Stimulated activated CD8-positive, alpha-beta memory T cell treated with anti-CD3 and anti-CD28 coated beads, Interleukin-12 subunit alpha, Interleukin-12 subunit beta, amount 100 ng/mL, for 24 hours (primary cell): ENCODE results near the gene SEMA6B.

Experiments used
- DNase-seq: peaks from one replicate; pipeline ENCODE4 v3.0.0-alpha.2; 2020; ENCODE audit errors: extremely low read depth

The SEMA6B gene

DNA sequence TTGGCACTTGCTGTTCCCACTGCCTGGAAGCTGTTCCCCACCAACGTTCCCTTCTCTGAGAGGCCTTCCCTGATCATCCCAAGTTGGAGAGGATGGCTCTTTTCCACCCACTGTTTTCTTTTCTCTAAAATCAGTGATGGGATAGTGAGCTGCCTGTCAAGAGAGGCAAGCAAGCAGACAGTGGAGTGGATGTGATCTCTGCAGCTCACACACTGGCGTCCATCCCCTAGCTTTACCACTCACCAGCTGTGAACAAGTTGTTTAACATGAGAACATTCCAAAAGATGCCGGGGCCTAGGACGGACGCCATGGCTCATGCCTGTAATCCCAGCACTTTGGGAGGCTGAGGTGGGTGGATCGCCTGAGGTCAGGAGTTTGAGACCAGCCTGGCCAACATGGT is 28.0 kb upstream of the SEMA6B start:
- DNase-seq, result no peak

DNA sequence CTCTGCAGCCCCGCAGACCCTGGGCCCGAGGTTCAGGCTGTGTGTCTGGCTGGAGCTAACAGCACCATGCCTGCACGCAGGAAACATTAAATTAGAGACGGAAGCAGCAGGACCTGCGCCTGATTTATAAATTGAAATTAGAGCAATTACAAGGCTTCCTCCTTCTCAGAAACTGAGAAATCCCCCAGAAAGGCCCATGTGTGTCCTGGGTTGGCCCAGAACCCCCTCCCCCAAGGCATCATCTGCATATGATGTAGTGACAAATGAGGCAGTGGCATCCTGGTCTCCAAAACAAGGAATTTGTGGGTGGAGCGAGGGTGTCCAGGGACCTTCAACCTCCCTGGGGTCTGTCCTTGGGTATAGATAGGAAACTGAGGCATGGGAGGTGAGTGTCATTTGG is 27.2 kb upstream of the SEMA6B start:
- no peak for DNase-seq

DNA sequence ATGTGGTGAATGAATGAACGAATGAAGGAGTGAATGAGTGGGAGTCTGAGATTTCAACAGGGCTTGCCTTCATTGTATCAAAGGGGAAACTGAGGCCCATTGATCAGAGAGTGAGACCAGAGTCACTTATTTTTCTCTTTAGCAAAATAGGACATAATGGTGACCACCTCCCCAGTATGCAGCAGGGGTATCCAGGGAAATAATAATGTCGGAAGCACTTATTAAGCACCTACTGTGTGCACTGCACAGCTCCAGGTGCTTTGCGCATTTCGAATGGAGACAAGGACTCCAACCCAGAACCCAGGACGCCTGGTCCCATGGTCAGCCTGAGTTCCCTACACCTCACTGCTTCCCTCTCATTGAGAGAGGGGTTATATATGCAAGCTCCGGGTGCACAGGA is 26.8 kb upstream of the SEMA6B start:
- no peak for DNase-seq

DNA sequence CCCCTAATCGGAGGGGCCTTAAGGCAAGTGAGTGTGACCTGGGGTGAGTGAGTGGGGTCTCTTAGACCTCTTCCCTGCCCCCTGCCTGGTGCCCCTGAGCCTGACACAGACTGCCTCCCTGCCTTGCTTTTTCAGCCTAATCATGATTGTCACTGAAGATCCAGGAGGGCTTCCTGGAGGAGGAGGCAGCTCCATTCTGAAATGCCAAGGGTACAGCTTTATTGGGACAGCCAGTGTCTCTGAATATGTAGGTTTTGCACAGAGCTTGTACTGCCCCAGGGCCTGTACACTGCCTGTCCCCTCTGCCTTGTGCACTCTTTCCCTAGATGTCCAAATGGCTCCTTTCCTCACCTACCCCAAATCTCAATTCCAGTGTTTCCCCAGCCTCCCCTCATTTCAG is 26.1 kb upstream of the SEMA6B start:
- no peak for DNase-seq

DNA sequence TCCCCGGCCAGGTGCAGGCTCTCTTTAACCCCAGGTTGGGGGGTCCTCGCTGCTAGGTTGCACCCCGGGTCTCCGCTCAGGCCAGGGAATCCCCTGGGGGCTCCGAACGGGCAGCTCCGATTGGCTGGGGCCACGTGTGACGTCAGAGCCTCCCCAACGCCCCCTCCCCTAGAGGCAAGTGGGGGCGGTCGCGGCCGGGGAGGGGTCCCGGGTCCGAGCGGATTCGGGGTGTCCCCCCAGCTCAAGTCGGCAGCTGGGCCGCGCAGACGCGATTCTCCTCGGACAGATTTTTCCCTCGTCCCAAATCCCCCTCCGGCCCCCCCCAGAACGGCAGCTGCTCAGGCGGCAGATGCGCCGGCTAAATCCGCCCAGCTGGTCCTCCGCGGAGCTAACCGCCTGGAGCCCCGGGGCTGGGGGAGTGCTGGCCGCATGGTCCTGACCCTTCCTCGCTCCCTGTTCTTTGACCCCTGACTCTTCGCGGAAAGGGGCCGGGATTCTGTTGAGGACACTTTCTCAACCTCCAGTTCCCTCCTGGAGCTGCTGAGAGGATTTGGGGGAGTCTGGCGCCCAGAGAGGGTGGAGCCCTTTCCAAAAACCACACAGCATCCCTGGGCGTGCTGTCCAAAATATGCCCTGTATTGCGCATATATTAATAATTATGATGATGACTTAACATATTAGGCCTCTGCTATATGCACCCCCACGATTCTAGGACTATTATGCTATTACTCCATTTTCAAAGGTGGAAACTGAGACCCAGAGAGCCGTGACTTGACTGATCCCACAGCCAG is 25.4 kb upstream of the SEMA6B start:
- no peak for DNase-seq

DNA sequence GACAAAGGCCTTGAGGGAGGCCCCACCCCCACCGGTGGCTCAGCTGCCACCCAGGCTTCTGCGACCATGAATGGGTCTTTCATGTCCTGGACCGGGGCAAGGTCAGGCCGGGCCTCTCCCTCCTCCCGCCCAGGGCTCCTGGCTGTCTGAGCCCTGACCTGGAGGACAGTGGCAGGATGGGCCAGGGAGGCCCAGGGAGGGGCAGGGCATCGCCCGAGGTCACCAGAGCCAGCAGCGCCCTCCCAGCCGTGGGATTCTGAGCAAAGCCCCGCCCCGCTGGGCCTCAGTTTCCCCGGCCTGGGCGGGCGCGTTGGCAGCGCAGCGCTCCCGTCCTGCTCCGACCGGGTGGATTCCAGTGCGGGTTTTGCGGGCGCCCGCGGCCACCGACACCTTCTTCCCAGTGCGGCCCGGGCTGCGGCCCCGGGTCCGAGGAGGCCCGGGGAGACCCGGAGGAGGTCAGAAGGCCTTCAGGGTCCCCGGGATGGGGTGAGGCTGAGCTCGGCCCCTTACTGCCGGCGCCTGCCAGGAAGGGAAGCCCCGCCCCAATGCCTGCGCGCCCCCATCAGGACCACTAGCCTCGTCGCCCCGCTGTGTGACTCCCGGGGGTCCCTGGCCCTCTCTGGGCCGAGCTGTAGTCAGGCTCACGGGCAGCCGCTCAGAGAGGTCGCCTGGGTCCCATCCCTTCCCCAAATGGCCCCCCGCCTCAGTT is 24.6 kb upstream of the SEMA6B start:
- DNase-seq, result no peak

DNA sequence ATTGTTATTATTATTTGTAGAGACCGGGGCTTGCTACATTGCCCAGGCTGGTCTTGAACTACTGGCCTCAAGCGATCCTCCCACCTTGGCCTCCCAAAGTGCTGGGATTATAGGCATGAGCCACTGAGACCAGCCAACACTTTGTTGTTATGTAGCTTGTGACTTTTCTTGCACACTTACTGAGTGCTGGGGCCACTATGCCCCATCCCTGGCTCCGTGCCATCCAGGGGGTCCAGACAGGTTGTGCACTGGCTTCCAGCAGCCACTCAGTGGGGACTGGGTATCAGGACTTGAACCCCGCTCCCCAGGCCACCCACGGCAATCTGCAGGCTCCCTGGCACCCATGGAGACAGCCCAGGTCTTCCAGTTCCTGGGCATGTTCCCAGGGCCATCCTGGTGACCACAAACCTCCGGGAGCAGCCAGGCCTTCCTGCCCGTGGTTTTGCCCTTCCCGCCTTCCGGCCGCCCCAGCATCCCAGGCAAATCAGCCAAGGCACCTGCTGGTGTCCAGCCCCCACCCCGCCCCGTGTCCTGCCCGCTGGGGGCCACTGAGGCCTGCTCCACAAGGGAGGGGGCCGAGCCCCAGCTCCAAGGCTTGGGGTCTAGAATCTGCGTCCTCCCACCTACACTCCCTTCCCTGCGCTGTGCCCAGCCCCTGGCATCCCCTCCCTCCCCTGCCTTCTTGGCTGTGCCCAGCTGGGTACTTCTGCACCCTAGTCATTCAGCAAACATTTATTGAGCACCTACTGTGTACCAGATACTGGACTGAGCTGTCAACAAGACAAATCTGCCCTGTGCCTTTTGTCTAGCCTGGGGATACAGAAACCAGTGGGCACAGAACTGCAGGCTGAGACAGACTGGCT is 23.7 kb upstream of the SEMA6B start:
- DNase-seq, result no peak

DNA sequence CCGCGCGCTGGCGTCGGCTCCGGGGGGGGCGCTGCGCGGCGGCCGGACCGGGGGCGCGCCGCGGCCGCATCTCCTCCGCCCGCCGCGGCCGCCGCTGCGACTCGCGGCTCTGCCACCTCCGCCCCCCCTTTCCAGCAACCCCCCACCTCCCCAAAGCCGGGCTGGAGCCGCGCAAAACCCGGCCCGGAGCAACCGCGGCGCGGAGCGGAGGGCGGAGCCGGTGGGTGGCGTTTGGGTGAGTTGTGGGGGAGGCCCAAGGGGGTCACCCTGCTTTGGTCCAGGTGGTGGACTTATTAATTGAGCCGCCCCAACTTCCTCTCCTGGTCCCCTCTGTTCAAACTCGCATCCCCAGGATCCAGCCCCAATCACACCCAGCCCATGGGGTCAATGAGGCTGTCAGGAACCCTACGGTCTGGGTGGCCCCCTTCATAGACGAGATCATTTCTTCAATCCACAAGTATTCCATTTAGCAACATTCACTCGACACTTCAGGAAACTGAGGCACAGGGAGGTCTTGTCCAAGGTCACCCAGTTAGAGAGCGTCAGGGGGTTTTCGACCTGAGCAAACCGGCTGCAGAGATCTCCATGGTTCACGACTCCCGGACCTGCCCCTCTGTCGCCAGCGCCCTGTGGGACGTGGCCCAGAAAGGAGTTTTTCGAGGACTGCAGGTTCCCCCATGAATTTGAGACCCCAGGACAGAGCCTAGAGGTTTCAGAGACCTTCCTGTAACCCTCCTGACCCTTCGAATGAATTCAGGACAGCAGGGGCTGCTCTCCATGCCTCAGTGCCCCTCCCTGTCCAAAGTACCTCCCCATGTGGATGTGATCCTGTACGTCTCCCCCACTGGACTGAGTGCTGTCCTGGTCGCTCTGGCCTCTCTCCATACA is 22.4 kb upstream of the SEMA6B start:
- no peak for DNase-seq

DNA sequence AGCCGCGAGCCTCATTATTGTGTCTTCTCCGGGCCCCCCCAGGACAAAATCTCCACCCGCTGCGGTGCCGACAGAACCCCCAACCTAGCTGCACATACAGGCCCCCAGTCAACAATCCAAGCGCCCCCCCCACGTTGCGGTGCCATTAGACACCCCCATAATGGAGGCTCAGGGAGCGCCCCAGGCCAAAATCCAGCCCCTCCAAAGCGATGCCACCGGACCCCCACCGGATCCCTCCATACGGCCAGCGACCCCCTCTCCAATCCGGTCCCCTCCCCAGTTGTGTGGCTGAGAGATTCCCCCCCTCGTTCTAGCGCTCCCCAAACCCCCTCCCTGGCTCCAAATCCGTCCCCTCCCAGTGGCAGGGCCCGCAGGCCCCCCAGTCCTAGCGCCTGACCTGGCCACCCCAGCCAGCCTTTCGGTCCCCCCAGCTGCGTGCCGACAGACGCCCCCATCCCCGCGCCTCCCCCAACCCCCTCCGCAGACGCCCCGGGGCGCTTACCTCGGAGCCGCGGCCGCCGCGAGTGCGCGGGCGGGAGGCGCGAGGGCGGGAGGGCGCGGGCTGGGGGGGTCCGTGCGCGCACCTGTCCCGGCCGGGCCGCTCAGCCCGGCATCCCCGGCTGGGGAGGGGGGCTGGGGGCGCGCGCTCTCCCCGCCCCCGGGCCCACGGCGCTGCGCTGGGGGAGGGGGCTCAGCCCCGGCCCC is 21.6 kb upstream of the SEMA6B start:
- DNase-seq, result no peak

DNA sequence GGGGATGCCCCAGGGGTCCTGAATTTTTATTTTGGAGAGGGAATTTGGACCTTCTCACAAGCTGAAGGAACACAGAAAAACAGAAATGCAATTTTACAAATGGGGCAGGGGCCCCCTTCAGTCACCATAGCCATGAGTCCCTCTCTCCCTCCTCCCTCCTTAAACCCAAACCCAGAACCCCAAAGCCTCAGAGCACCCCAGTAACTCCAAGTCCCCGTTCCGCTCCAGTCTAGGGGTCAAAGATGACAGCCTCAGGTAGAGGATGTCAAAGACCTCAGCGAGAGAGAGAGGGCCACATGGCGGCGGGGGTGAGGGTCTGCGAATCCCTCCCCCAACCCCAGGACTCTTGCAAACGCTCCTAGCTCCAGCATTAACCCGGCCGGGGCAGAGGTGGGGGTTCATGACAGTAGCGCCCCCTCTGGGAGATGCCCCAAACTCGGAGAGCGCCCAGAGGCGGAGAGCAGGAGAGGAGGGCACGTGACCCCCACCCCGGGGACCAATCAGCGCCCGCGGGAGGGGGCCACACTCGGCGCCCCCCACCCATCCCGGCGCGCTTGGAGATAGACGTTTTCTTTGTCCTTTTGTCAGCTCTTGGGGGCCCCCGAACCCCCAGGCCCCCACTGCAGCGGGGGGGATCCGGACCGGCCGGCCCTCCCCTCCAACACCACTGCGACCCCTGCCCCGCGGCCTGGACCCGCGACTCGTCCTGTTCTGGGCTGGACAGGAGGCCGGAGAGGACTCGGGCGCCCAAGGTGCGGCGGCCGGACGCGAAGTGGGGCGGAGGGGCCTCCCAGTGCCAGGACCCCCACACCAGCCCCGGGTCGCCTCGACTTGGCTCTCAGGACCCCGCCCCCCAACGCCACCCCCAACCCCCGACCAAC is 20.8 kb upstream of the SEMA6B start:
- DNase-seq, result no peak

DNA sequence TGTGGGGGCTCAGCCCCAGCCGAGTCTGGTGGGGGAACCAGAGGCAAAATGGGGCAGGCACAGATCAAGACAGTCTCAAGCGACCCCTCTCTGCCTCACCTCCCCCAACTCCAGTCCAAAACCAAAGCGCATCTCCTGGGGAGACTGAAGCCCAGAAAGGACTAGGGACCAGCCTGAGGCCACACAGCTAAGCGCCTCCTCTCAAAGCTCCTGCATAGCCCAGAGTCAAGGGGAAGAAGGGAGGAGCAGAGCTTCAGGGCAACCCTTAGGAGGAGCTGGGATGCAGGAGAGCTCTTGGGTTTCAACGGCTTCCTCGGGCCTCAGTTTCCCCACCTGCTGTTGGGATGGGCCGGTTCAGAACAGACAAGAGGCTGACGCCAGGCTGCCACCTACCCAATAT is 19.9 kb upstream of the SEMA6B start:
- no peak for DNase-seq

DNA sequence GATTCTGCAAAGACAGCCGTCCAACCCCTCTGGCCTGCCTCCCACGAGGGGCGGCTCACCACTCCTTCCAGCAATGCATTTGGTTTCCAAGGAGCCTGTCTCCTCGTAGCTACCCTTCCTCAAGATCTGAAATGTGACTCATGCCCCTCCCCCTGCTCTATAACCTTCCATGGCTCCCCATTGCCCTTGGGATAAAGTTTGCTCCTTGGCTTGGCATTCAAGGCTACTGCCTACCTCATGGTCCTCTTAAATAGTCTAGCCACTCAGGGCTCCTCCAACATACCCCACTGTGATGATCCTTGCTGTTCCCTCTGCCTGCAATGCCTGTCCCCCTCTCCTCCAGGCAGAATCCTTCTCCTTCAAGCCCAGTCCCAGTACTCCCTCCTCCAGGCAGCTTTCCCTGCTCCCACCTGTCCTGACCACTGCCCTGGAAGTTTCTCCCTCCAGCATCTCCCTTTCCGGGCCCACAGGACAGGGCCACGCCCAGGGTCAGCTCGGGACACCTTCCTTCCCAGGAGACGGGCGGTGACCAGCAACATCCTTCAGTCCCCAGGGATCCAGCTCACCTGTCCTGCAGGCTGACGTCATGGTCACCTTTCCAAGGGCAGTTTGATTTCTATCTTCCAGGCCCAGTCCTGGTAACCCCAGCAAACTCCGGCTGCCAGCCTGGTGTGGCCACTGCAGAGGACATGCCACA is 19.2 kb upstream of the SEMA6B start:
- no peak for DNase-seq

DNA sequence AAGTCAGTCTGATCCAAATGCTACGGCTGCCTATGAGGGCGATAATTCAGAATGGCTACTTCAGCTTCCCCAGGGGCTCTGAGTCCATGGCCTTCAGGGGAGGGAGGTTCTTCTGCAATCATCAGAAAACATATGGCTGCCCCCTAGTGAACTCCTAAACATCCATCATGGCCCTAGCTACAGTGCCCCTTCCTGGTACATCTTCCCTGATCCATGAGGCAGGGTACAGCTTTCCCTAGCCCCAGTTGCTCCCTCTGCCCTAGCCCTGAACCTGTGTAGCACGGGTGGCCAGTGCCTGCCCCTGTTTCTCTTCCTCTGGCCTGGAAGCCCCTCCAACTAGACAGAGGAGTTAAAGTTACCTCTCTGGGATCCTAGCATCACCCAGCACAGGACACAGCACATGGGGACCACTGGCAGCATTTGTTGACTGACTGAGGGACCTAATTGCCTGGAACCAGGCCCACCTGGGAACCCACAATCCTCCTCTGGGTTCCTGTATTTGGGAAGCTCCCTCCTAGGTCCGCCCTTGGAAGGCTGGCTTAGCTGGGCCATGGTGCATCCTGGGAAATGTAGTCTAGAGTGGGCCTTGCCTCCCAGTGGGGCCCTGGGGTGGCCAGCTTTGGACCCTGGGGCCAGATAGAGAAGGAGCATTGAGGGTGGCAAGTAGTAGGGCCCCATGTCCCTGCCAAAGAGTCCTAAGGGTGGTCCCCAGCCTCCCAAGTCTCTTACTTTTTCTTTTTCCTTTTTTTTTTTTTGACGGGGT is 17.7 kb upstream of the SEMA6B start:
- DNase-seq, result no peak

DNA sequence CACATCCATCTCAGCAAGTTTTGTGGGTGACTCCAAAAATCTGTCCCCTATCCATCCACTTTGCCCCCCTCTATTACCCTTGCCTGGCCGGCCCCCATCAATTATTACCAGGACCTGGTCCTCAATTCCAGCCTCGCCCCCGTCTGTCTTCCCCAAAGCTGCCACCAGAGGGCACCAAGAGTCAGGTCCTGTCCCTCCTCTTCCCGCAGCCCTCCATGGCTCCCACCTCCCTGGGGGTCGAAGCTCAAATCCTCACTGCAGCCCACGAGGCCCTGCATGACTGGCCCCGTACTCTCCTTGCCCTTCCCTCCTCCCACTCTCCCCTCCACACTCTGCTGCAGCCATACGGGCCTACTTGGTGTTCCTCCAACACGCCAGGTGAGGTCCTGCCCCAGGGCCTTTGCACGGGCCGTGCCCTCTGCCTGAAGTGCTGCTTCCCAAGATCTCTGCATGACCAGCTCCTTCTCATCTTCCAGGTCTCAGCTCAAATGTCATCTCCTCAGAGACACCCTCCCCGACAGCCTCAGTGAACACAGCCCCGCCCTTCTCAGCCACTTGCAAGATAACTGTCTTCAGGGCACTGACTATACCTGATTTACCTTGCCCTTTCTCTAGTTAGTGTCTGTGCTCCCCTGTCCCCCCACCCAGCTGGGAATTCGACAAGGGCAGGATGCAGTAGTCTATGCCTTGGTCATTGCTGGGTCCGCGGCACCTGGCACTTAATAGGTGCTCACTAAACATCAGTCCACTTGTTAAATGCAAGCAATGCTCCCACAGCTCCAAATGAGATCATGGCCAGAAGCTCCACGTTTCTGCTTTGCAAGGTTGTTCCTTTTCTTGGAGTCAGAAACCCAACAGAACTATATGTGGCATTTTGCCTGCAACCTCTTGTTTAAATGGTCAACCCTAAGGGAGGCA is 16.8 kb upstream of the SEMA6B start:
- DNase-seq, result peak; percentile 21

DNA sequence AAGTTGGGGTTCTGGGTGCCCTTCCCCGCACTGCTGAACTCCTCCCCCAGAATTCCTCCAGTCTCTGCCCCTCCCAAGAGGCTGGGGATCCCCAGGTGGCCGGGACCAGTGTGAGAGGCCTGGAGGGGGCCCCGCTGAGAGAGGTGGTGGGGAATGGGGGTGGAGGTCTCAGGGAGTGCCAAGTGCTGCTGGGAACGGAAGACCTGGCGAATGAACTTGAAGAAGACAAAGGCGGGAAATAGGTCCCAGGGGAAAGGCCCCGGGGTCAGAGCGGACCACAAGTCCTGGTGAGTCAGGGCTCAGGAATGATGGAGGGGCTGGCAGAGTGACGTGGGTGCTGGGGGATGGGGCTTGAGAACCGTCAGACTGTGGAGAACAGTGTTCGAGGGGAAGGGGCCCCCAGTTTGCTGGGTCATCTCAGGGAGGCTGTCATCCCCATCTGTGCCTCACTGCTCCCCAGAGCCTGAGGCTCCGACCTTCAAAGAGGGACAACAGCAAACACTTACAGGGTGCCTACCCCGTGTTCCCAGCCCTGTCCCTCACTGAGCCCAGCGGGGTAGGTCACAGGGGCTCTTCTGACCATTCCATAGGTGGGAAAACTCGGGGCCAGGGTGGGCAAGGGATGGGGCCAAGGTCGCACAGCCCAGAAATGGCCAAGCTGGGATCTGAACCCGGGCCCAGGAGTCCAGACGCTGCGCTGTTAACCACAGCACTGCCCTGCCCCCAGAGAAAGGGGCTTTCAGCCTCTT is 16.0 kb upstream of the SEMA6B start:
- no peak for DNase-seq

DNA sequence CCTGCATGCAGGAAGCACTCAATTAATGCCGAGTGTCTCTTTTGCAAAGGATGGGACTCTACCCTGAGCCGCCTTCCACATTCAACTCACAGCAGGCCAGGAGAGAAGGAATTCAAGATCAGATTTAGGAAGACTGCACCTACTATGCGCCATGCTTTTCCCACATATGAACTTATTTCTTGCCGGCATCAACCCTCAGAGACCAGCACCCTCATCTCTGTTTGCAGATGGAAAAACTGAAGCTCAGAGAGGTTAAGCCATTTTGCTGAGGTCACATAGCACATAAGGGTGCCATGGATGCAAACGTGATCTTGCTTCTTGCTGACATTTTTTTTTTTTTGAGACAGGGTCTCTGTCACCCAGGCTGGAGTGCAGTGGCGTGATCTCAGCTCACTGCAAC is 14.2 kb upstream of the SEMA6B start:
- no peak for DNase-seq
